KOPT-K1 (cell line): ENCODE results near the gene ARF5.
A peak's percentile ranks its signal among the peaks of the same experiment; 100 is the strongest.
"Not testable (repeated sequence)": the region's sequence is repeated elsewhere in the genome, so short reads cannot be mapped to it uniquely, and the experiment has no call there.

ENCODE experiments used
- H3K27ac ChIP-seq: fragments of 200-600 bp; sonication (generic); 2 replicates; pipeline ENCODE4 v1.5.1; 2016; ENCODE audit warnings: antibody characterized with exemption, mild to moderate bottlenecking, low read depth, low read length; ENCODE audit not compliant: poor library complexity, severe bottlenecking
- H3K36me3 ChIP-seq: fragments of 200-600 bp; sonication (generic); 2 replicates; pipeline ENCODE4 v1.5.1; 2017; ENCODE audit warnings: antibody characterized with exemption, mild to moderate bottlenecking, low read length, moderate library complexity; ENCODE audit not compliant: insufficient read depth
- H3K9me3 ChIP-seq: fragments of 200-600 bp; sonication (generic); 2 replicates; pipeline ENCODE4 v1.5.1; 2017; ENCODE audit warnings: antibody characterized with exemption, low read length, mild to moderate bottlenecking; ENCODE audit not compliant: insufficient read depth, poor library complexity, severe bottlenecking

The ARF5 gene

DNA sequence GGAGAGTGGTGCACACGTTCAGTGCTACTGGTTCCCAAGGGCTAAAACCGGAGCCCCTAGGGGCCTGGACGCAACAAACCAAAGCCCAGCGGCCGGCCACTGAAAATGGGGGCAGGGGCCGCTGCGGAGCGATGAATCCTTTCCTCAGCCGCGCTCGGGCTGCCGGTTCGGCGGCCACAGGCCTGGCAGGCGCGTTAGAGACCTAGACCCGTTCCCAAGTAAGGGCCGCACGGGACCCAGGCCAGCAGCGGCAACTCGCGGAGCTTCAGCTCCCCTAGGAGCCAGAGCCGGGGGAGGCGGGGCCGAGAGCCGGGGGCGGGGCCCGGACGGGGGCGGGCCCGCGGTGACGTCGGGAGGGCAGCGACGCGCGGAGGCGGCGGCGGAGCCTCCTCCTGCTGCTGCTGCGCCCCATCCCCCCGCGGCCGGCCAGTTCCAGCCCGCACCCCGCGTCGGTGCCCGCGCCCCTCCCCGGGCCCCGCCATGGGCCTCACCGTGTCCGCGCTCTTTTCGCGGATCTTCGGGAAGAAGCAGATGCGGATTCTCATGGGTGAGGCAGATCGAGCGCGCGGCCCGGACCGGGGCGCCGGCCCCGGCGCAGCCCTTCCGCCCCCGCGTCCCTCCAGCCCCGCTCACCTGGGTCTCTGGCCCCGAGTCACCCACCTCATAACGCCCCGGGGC, at the start of gene ARF5:
TSS of gene ARF5 (plus strand) at position 393 of the 678 bp plus-strand sequence. CDS start at position 481, 88 bp downstream.
- H3K36me3 ChIP-seq = peaks cover 32% of the 10 kb centered on the region
- H3K9me3 ChIP-seq = no peaks in the 10 kb centered on the region
- H3K27ac ChIP-seq = peak within 1 kb of the TSS; percentile 65

DNA sequence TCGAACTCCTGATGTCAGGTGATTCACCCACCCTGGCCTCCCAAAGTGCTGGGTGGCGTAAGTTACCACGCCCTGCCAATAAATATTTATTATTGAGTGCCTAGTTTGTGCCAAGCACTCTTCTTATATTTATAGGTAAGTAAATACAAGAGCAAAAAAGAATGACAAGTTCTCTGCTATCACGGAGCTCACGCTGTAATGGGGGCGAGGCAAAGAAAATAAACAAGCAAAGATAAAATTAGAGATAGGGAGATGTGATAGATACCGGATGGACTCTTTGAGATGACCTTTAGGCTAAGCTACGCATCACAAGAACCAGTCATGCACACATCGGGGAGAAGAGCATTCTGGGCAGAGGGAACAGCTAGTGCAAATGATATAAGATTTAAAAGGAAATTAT, 49.1 kb upstream of the ARF5 start:
- Histone ChIP-seq H3K27ac (no peak overlapping the region), H3K36me3 (no peaks in the 10 kb centered on the region), H3K9me3 (no peaks in the 10 kb centered on the region)

DNA sequence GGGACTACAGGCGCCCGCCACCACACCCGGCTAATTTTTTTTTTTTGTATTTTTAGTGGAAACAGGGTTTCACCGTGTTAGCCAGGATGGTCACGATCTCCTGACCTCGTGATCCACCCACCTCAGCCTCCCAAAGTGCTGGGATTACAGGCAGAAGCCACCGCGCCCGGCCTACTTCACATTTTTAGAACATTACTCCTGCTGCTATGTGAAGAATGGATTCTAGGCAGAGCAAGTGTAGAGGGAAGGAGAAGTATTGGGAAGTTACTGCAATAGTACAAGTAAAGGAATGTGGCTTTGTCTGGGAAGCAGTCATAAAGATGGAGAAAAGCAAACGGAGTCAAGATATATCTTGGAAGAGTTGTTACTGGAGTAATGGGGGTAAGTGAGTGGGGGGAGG, 47.8 kb upstream of the ARF5 start:
- not testable (repeated sequence) for H3K27ac ChIP-seq, H3K36me3 ChIP-seq, H3K9me3 ChIP-seq

DNA sequence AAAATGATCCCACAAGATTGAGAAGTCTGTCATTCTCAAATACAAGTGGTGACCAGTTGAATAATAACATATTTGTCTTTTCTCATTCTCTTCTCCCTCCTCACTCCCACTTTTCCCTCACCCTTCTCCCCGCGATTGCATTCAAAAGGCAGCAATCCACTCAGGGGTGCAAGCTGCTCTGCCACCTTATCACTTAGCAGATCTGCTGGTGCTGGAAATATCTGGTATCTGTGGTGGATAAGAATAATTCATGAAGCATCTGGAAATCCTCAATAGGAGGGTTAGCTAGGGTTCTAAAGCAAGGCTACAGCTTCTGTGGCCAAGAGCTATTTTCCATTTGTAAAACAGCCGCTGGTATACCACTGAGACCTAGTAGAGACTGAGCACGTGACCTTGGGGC, 46.7 kb upstream of the ARF5 start:
- peaks cover 16% of the 10 kb centered on the region for H3K9me3 ChIP-seq
- H3K27ac ChIP-seq = no peak overlapping the region
- no peaks in the 10 kb centered on the region for H3K36me3 ChIP-seq

DNA sequence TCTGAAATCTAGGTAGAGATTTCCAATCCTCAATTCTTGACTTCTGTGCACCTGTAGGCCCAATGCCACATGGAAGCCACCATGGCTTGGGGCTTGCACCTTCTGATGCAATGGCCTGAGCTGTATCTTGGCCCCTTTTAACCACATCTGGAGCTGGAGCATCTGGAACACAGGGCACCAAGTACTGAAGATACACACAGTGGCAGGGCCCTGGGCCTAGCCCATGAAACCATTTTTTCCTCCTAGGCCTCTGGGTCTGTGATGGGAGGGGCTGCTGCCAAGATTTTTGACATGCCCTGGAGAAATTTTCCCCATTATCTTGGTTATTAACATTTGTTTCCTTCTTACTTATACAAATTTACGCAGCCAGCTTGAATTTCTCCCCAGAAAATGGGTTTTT, 41.9 kb upstream of the ARF5 start:
- H3K36me3 ChIP-seq = no peaks in the 10 kb centered on the region

DNA sequence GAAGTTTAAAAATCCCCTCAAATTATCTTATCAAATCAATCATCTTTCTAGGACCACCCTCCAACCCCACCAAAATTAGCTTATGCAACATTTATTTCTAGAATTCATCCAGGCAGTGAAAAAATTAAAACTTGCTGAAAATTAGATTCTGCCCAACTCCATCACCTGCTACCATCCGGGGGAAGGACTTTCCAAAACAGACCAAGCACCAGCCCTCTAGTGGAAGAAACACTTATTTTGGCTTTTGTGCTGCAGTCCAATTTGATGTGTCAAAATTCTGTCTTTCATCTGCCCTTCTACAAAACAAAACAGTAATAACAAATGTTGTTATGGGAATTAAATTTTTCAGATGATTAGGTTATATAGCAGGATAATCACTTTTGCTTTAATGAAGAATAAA, 38.0 kb upstream of the ARF5 start:
- peaks cover 22% of the 10 kb centered on the region for H3K9me3 ChIP-seq
- no peak overlapping the region for H3K27ac ChIP-seq
- no peaks in the 10 kb centered on the region for H3K36me3 ChIP-seq

More for the DNA sequence above, 41.9 kb upstream of the ARF5 start:
- no peak overlapping the region for H3K27ac ChIP-seq
- peaks cover 25% of the 10 kb centered on the region for H3K9me3 ChIP-seq

DNA sequence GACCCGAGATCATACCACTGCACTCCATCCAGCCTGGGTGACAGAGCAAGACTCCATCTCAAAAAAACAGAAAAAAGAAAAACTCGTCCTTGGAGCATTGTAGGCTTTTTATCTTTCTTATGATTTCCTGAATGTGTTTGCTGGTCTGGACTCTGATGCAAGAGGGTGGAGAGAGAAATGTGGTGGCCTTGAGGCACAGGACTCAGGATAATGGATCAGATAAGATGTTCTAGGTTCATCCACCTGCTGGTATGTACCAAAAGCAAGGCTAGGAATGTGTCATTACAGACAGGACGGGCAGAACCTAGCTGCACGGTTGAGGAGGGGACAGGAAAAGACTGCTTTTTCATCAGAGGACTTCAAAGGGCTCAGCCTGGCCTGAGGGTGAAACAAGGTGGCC, 36.3 kb upstream of the ARF5 start:
- Histone ChIP-seq H3K27ac (no peak overlapping the region), H3K36me3 (no peaks in the 10 kb centered on the region), H3K9me3 (peaks cover 5% of the 10 kb centered on the region)

DNA sequence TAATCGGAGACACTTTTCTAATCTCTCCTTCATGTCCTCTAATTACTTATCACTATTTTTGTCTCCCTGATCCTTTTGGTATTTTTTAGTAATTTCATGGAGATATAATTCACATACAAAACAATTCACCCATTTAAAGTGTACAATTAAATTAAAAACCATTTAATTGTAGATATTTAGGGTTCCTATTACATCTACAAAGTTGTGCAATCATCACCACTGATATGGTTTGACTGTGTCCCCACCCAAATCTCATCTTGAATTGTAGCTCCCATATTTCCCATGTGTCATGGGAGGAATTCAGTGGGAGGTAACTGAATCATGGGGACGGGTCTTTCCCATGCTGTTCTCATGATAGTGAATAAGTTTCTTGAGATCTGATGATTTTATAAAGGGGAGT, 31.8 kb upstream of the ARF5 start:
- Histone ChIP-seq H3K9me3 (no peaks in the 10 kb centered on the region), H3K36me3 (no peaks in the 10 kb centered on the region), H3K27ac (no peak overlapping the region)

DNA sequence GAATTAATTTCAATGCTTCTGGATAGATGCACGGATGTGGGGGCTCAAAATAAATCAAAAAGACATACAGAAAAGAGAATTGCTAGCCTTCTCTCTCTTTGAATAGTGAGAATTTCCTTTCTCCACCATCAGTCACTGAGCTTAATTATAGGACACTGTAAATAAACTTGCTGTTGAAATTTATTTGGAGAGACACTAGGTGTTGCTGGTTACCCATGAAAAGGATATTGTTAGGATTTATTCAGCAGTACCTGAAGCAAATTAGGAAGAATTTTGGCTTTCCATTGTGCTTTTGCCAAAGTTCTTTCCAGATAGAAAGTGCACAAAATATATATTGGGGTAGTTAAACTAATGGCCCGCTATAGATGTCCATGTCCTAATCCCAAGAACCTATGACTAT, 30.4 kb upstream of the ARF5 start:
- Histone ChIP-seq H3K27ac (no peak overlapping the region), H3K9me3 (no peaks in the 10 kb centered on the region), H3K36me3 (no peaks in the 10 kb centered on the region)

DNA sequence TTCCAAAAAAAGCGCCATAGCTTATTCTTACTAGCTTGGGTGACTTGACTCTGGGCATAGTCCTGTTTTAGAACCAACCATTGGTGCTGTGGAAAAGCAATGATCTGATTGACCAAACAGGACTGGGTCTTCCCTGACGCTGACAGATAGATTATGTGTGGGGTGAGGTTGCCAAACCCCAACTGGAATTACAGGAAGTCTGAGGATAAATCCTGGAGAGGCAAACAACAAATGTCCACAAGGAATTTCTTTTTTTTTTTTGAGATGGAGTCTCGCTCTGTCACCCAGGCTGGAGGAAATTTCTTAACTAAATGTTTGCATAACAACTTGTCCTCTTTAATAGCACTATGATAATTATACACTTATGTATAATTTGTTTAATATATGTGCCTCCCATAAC, 22.0 kb upstream of the ARF5 start:
- Histone ChIP-seq H3K9me3 (no peaks in the 10 kb centered on the region), H3K27ac (no peak overlapping the region), H3K36me3 (no peaks in the 10 kb centered on the region)

DNA sequence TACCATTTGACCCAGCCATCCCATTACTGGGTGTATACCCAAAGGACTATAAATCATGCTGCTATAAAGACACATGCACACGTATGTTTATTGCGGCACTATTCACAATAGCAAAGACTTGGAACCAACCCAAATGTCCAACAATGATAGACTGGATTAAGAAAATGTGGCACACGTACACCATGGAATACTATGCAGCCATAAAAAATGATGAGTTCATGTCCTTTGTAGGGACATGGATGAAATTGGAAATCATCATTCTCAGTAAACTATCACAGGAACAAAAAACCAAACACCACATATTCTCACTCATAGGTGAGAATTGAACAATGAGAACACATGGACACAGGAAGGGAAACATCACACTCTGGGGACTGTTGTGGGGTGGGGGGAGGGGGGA, 20.2 kb upstream of the ARF5 start:
- H3K27ac ChIP-seq, H3K36me3 ChIP-seq, H3K9me3 ChIP-seq: not testable (repeated sequence)

DNA sequence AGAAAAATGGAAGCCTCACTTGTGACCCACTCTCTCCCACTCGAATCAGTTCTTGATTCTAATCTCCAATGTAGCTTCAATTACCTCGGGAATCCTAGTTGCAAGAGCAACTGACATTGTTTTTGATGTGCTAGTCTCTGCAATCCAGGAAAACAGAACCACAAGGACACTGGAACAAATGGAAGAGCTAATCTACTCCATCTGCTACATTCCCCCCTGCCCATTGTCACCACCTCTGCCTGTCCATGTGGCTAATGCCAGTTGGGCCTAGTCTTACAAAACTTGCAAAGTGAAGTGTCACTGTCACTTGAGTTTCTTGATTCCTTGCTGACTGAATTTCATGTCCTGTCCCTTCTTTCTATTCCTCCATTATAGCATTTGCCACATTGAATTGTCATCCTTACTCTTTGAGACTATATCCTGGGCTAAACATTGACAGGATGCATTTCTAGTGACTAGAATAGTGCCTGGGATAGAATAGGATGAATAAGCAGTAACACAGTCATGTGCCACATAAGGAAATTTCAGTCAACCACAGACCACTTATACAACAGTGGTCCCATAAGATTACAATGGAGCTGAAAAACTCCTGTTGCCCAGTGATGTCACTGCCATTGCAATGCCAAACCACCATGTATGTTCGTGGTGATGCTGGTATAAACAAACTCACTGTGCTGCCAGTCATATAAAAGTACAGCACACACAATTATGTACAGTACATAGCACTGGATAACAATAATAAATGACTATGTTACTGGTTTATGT, 16.3 kb upstream of the ARF5 start:
- H3K36me3 ChIP-seq = no peaks in the 10 kb centered on the region
- no peaks in the 10 kb centered on the region for H3K9me3 ChIP-seq
- H3K27ac ChIP-seq = no peak overlapping the region

DNA sequence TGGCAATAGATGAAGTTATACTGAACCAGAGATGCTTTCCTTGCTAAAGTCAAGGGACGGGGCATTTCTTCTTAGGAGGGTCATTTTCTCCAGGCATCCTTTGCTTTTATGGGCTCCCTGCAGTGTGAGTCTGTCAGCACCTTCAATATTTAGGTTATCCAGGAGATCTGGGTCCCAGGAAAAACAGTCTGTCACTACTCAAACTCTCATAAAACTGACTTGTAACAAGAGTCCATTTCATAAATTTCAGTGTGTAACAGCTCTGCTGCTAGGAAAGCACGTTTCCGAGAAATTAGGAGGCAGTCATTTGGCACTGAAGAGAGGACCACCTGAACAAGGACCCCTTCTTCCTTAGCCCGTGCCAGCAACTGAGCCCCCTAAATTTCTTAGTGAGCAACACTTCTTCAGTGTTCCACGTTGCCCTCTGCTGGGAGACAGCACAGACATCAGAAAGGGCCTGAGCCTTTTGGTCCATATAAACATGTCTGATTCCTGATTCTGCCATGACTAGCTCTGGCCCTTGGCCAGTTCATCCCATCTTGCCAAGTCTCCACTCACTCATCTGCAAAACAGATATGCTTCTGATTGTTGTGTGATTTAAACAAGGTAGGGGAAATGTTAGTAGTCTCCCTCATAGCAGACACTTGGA, 10.1 kb upstream of the ARF5 start:
- no peaks in the 10 kb centered on the region for H3K9me3 ChIP-seq
- H3K36me3 ChIP-seq = peaks cover 49% of the 10 kb centered on the region
- no peak overlapping the region for H3K27ac ChIP-seq

DNA sequence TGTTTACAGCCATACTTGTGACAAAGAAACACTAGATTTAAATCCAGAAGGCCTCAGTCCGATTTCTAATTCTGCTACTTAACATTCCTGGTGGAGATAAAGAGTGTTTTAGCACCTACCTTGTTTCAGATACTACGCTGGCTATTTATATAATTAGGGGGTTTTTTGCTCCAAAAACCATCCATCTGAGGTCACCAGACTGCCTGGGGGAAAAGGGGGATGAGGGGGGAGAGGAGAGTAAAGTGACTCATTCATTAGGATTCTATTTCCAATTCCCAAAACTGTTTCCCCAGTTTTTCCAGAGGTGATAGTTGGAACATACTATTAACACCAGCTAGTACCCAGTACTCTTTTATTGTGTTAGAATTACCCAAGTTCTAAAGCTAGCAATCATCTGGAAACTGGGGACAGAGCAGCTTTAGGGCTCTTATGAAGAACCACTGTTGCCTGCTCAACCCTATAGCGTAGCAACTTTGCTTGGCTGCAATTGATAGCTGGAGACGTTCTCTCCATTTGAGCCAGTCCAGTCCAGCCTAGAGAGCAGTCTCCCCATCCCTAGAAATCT, 9.4 kb upstream of the ARF5 start:
- Histone ChIP-seq H3K27ac (no peak overlapping the region), H3K36me3 (peaks cover 56% of the 10 kb centered on the region), H3K9me3 (no peaks in the 10 kb centered on the region)

DNA sequence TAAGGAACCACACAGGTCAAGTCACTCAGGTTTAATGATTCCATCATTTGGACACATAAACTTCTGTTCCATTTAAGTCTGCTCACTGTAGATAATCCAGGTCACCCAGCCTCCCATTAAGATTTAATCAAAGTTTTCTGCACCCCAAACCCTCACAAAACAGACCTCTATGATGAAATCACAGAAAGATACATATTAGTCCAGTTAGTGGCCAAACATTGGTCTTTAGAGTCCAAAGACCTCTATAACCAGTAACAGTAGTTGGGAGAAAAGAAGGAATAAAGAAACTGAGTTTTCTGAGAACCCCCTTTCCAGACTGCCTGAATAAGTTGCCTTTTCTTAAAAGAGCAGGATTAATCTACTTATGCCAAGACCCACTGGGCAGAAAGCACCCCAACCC, 7.6 kb upstream of the ARF5 start:
- peaks cover 58% of the 10 kb centered on the region for H3K36me3 ChIP-seq
- no peaks in the 10 kb centered on the region for H3K9me3 ChIP-seq
- no peak overlapping the region for H3K27ac ChIP-seq
